Kidney capillary endothelial cell (primary cell): ENCODE data around the gene DDX1.
"Not testable (repeated sequence)": the region's sequence is repeated elsewhere in the genome, so short reads cannot be mapped to it uniquely, and the experiment has no call there.

Source experiments
- DNase-seq: peaks from one replicate; pipeline ENCODE4 v3.0.0-alpha.2; 2018; ENCODE audit warnings: low spot score

The DDX1 gene

GRCh38 chr2:15616850-15617777 lies 25.4 kb downstream of the DDX1 start:
- DNase-seq, result no peak

DNA sequence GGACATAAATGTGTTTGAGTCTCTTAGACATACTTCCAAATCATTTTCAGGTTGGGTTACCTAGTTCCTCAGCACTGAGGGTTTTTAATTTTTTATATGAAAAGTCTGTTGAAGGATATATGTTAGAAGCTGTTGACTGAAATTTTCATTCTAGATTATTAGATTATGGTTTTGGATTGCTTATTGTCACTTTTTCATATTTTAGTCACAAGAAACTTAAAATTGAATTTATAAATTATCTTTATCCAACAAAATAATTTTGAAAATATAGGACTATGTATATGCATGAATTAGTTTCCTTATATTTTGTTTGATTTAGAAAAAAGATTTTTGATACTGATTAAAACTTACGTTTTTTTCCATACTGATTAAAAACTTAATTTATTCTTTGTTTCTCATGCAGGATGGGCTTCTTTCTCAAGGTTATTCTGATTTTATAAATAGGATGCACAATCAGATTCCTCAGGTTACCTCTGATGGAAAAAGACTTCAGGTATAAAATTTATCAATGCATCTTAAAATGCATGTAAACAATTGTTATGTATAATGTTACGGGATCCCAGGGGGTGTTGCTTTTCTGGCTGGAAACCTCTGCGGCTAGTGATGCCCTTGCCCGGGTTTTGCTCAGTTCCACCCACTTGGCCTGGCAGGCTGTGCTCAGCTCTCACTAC lies 26.2 kb downstream of the DDX1 start:
- no peak for DNase-seq

DNA sequence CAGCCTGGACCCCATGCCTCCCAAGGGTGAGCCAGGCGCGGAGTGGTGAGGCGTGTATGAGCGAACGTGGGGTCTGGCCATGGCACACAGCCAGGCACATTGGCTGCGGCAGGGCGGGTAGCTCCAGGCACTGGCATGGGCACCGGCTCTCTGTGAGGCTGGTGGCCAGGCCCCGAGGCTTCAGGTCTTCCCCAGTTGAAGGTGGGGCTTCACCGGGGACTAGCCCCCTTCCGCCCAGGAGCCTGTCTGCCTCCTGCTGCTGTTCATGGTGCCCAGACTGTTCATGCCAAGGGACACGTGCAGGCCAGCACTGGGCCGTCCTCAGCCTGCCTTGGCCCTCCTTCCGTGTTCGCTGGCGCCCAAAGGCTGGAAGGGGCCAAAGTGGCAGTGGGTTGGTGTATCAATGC lies 26.8 kb downstream of the DDX1 start:
- DNase-seq, result no peak

- DNase-seq, result no peak
Observed at GRCh38 chr2:15619076-15619475, 27.4 kb downstream of the DDX1 start.

DNA sequence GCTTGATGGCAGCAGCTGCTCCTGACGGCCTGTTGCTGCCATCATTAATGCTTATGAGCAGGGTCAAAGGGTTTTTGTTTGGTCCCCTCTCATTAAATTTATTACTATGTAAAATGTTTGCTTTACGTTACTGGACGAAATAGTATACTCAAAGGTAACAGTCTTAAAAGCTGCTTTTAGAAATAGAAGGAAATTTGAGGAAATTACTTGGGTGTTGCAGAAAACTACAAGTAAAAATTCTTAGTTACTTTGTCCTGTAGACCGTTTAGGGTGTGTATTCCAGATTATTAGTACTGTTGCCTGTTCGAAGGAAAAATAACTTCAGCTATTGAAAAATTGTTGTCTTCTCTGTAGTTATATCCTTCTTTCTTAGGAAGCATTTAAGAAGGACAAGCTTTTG lies 27.8 kb downstream of the DDX1 start:
- DNase-seq, result no peak

DNA sequence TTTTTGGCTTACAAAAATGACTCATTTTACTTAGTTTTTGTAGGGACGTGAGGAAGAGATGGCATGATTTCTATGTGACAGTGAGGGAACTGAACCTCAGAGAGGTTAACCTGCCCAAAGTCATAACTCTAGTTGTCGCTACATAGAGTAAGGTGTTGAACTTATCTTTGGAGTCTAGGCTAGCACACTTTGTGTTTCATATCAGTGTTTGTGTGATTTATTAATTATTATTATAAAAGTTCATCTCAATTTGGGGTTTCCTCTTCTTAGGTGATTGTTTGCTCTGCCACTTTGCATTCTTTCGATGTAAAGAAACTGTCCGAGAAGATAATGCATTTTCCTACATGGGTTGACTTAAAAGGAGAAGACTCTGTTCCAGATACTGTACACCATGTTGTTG lies 28.3 kb downstream of the DDX1 start:
- no peak for DNase-seq

- no peak for DNase-seq
Observed at GRCh38 chr2:15620340-15620739, 28.7 kb downstream of the DDX1 start.

DNA sequence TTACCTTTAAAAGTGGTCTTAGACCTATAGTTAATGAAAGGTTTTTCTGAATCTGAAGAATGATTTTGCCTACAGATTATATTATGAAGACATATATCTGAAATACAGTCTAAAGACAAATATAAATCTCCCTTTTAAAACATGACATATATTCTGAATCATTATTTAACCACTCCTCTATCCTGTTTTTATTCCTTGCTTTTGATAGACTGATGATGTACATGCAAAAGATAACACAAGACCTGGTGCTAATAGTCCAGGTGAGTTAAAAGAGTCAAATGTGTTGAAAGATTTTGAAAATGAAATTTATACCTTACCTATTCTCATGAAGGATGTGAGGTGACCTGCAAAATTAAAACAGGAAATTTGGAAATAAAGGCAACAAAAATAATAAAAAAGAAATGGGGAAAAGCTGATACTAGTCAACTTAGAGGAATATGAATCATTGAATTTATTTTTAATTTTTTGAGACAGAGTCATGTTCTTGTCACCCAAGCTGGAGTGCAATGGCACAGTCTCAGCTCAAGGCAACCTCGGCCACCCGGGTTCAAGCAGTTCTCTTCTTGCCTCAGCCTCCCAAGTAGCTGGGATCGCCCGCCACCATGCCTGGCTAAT lies 29.3 kb downstream of the DDX1 start:
- no peak for DNase-seq

GRCh38 chr2:15621472-15621870 lies 29.8 kb downstream of the DDX1 start:
- not testable (repeated sequence) for DNase-seq

- no peak for DNase-seq
Observed at GRCh38 chr2:15622214-15622613, 30.5 kb downstream of the DDX1 start.

DNA sequence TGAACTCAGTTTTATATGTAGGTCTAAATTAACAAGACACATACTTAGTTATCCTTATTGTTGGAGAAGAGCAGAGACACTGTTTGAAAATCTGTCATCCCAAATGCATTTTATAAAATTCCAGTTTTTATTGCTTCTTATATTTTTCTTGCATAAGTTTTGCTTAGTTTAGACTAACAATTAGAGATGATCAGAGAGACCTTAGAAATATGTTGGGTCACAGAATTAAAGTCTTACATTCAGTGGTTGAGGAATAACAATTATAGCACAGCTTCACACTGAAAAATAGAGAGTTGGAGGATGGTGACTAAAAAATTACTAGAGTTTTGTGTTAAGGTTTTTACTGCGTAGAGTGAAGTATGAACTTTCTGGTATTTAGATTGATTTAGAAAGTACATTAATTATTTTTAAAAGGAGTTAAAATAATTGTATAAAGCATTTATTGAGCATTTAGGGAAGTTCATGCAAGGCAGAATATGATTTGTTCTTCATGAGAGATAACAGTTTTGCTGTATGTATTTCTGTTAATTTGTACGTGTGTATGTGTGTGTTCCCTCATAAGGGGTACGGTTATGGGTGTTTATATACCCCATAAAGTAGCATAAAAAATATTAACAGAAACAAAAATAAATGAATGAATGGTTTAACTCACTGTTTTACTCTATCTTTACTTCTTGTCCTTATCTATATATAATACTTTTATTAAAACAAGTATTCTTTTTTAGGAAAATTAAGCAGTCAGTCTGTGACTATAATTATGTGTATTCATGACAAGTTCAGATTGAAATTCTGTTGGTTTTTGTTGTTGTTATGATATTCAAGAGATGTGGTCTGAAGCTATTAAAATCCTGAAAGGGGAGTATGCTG lies 31.2 kb downstream of the DDX1 start:
- DNase-seq, result no peak

GRCh38 chr2:15623481-15623796 lies 31.8 kb downstream of the DDX1 start:
- no peak for DNase-seq

GRCh38 chr2:15623898-15624541 lies 32.4 kb downstream of the DDX1 start:
- no peak for DNase-seq

DNA sequence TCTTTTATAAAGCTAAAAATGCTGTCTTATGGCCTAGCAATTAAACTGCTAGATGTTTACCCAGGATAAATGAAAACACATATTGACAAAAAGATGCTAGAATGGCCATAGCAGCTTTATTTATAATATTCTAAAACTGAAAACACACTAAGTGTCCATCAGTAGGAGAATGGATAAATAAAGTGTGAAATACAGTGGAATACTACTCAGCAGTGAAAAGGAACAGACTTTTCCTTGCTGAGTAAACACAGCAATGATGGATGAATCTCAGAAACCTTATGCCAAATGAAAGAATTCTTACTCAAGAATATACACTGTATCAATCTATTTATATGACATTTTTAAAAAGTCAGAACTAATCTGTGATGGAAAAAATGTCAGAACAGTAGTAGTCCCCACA lies 33.2 kb downstream of the DDX1 start:
- DNase-seq, result no peak

- DNase-seq, result no peak
Observed at GRCh38 chr2:15625344-15626036, 33.8 kb downstream of the DDX1 start.

DNA sequence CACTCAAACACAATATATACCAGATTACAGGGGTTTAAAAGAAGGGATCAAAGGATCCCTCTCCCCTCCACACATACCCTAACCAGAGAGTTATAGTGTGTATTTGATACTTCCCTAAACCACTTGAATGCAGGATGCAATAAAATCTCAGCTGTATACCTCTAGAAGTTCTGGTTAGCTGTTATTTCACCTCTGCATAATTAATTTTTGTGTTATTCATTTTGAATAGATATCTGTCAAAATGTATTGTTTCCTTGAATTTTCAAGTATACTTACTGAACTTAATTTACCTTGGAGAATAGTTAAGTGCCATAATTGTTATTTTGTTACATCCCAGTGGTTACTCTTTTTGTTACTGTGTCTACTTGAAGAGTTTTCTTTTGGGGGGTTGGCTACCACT lies 34.5 kb downstream of the DDX1 start:
- no peak for DNase-seq

GRCh38 chr2:15626967-15627366 lies 35.3 kb downstream of the DDX1 start:
- no peak for DNase-seq

DNA sequence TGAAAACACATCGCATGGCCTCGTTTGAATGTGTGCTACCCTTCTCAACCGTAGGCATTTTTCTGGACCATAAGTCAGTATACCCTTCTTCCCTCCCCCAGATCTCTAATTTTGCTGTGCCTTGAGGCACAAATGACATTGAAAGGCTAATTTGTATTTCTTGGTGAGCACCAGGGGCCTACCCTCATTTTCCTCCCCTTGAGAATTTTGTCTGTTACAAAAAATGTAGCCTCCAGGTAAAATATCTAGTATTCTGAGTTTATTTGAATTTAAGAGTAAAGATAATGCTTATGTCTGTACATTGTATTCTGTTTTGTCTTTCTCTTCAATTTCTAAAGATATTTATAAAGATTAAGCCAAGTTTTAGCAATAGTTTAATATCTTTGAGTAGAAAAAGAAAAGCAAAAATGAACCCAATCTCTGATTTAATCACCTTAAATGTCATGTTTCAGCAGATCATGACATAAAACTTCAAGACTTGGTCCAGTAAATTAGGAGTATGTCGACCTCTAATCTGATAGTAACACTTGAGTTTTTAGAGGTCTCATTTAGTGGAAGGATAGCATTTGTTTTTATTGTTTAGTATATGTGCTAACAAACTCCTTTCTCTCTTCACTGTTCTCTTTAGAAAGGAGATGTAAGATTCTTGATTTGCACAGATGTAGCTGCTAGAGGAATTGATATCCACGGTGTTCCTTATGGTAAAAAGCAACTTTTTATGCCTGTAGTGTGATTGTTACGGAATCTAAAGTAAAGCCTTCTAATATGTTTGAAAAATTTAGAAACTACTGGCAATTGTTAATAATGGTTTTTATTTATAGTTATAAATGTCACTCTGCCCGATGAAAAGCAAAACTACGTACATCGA lies 36.4 kb downstream of the DDX1 start:
- DNase-seq, result no peak

DNA sequence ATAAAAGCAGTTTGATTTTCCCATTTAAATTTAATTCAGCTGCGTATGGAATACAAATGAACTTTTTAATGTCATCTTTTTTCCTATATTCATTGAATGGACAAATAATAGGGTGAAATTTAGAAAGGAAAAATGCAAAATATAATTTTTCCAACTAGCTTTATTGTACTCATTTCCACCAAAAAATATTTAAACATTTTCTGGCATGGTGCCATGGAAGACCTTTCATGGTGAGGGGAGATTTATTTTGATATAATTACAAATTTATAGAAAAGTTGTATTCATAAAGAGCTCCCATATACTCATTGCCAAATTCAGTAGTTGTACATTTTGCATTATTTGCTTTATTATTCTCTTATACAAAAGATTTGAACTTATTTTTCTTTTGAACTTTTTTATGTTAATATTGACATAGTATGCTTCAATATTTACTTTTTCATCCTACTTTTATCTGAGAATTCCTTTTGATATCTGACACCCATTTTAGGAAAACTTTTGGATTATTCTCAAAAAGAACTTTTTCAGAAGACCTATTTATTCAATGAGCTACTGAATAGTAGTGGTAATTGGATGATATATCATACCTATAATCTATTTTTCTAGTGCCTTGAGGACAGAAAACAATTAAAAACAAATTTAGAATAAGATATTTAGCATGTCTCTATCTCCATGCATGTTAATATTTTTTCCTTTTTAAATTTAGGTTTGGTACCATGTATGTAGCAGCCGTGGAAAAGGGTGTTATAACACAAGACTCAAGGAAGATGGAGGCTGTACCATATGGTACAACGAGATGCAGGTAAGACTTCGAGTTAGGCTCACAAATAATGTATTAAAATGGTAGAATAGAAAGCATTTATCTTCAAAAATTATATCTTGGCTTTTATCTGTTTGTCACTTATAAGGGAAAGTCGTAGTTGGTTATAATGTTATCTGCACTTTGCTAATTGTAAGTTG lies 37.5 kb downstream of the DDX1 start:
- no peak for DNase-seq
